HG02973 (cell line): ENCODE measurements around the gene ZNF117.
"Not testable (repeated sequence)": the region's sequence is repeated elsewhere in the genome, so short reads cannot be mapped to it uniquely, and the experiment has no call there.

ENCODE experiments used
- ATAC-seq: cut with Tn5 transposase; IDR thresholded peaks from one replicate; pipeline ENCODE4 v1.9.1; 2021; ENCODE audit warnings: moderate library complexity; ENCODE audit not compliant: unreplicated experiment

Gene ZNF117

GRCh38 chr7:64928252-64929187 lies 62.3 kb downstream of the ZNF117 start:
- not testable (repeated sequence) for ATAC-seq
